ENCODE data around the gene TK2.
"Not testable (repeated sequence)": the region's sequence is repeated elsewhere in the genome, so short reads cannot be mapped to it uniquely, and the experiment has no call there.

TK2 gene

DNA sequence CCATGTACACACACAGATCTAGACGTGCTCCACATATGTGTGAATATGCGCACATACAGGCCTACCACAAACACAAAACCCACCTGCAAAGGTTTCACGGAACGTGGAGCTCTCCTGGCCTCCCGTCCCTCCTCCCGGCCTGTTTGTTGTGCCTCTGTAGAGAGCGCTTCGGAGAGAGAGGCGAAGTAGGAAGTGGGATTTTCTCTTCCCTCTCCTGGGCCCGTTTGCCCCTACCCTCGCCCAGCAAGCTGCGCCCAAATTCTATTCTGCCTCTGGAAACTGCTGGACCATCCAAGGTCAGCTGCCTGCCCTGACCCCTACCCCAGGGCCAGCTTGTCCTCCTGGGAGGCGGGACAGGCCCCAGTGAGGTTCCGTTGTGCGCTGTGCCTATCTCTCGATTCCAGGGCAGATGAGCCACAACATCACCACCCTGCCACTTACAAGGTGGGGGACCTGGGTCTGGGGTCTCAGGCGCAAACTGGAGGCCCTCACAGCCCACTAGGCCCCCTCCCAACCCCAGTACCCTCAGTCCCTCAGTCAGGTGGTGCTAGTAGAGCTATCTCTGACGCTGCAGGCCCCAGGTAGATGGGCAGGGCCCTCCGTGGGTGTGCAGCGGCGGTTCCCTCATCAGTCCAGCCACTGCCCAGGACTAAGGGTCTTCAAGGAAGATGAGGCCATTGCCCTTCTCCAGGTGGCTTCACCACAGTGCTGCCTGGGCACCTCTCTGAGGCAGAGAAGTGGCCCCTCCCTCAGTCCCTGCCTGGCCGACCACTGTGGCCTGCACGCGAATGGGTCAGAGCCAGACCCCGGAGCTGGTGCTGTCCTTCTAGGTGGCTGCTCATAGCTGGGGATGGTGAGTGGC is 68.6 kb downstream of the TK2 start:
- FAIRE-seq = no peak

DNA sequence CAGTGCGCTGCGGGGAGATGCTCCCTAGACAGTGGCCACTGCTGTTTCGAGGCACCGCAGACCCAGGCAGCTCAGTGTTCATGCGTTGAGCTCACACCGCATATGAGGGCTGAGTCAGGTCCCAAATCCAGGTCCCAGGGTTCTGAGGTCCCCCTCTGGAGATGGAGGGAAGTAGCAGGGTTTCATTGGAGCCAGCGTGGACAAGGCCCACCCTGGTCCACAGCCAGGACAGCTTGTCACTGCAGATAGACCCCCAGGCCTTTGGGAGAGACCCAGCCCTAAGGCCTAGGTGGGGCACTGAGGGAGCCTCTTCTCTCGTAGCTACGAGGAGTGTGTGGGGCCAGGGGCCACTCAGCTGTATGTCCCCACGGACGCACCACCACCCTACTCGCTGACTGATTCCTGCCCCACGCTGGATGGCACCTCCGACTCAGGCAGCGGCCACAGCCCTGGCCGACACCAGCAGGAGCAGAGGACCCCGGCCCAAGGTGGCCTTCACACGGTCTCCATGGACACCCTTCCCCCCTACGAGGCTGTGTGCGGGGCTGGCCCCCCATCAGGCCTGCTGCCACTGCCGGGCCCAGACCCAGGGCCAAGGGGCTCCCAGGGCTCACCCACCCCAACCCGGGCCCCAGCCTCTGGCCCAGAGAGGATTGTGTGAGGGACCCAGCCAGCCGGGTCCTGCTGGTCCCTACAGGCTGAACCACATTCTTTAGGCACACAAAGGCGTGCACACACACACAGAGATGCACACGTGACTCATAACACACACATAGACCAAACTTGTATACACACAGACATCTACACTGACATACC is 69.4 kb downstream of the TK2 start:
- no peak for FAIRE-seq

- FAIRE-seq = no peak
Observed at GRCh38 chr16:66479661-66480264, 70.2 kb downstream of the TK2 start.

GRCh38 chr16:66478733-66479511 is 71.0 kb downstream of the TK2 start:
- no peak for FAIRE-seq

DNA sequence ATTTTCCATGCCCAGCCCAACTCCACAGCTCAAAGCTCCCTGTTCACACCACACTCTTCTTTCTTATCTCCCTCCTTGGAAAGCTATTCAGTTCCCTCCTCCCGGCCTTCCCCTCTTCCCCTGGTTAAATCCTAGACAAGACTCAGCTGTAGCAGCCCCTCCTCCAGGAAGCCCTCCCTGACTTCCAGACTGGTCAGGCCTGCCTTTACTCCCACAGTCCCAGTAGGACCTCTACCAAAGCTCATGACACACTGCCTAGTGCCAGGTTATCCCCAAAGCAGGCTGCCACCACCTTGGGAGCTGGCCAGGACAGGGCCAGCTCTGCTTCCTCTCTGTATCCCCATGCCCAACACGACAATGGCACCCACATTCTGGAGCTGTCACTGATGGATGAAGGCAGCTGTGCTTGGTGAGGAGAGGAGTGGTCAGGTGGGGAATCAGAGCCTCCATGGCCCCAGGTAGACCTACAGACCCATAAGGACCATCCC is 72.8 kb downstream of the TK2 start:
- no peak for FAIRE-seq

DNA sequence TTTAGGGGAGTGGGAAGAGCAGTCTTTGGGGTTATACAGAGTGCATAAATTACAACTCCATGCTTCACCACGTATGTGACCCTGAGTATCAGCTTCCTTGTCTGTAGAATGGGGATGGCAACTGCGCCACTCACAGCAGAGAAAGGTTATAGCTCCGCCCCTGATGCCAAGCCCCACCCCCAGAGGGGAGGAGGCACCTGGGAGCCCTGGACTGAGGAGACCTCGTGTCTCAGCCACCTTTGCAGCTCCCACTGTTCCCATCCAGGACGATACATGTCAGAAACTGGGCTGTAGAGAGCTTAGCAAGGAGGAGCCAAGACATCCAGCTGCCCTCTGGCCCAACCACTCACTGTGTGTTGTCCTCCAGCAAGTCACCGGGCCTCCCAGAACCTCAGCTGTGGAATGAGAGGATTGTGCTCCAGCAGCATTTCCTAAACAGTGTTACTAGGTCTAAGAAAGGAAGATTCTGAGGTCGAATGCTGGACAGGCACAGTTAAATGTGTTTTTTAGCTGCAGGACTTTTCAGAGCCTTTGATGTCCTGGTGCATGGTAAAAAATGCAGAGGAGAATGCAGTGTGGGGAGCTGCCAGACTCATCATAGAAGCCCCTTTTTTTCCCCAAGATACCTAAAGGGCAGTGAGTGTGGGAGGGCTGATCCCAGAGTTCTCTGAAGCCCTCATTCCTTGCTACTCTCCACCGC is 73.4 kb downstream of the TK2 start:
- FAIRE-seq = no peak

DNA sequence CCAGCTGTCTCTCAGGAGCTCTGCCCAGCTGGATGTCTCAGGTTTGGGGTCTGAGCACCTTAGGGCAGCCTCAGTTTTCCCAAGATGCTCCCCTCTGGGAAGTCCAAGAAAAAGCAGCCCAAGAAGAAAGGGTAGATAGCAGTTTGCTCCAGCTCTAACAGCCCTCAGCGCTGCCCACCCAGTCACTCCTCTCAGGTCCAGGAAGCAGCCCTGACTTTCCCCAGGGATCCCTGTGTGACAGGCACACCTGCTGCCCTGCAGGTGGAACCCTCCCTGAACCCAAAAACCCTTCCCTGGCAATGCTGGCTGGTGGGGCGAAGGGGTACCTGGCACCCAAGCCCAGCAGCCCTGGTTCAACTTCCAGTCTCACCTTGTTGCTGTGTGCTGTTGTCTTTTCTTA is 74.7 kb downstream of the TK2 start:
- no peak for FAIRE-seq

DNA sequence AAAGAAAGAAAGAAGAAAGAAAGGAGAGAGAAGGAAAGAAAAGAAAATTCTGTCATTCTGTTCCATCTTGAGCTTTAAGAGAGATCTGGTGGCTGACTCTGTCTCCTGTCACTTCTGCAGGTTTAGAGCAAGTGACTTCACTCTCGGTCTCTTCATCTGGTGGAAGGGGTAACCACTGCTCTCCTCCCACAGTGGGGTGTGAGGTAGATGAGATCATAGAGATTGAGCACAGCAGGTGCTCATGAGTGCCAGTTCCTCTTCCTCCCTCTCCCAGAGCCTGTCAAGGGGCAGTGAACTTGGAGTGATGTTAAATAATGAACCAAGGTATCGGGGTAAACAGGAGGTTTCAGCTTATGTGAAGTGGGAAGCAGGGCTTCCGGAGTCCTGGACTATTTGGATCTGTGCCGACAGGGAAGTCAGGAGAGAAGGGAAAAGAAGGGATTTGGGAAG is 75.1 kb downstream of the TK2 start:
- FAIRE-seq = no peak

DNA sequence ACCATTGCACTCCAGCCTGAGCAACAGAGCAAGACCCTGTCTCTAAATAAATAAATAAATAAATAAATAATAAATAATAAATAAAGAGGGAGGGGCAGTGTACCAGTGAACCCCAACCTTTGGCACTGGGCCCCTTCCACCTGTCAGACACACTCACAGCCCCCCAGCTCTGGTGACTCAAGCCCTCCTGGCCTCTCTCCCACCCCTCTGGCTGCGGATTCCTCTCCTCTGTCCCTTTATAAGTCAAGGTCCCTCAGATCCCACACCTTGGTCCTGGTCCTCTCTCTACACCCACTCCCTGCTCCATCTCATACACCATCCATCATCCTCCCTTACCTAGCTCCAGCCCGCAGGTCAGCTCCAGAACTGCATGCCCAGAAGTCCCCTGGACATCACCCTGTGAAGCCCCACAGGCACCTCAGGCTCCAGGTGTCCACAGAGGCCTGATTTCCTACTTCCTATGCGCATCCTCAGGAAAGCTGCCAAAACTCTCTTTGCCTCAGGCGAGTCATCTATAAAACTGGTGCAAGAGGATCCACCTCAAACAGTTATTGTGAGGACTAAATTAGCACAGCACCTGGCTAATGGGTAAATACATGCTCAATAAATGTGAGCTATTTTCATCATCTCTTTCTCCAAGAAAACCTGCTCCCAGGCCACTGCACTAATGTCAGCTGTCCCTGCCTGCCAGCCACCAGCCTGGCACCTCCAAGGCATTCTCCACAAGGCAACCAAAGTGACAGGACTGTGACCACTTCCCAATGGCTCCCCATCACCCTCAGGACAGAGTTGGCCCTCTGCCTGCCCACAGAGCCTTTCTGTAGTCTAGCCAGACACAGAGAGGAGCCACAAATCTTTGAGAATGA is 76.0 kb downstream of the TK2 start:
- no peak for FAIRE-seq

- no peak for FAIRE-seq
Observed at GRCh38 chr16:66473051-66473571, 76.8 kb downstream of the TK2 start.

GRCh38 chr16:66471716-66472393 is 78.1 kb downstream of the TK2 start:
- FAIRE-seq = no peak

GRCh38 chr16:66471264-66471663 is 78.7 kb downstream of the TK2 start:
- FAIRE-seq = no peak

GRCh38 chr16:66470556-66470955 is 79.4 kb downstream of the TK2 start:
- FAIRE-seq = no peak

DNA sequence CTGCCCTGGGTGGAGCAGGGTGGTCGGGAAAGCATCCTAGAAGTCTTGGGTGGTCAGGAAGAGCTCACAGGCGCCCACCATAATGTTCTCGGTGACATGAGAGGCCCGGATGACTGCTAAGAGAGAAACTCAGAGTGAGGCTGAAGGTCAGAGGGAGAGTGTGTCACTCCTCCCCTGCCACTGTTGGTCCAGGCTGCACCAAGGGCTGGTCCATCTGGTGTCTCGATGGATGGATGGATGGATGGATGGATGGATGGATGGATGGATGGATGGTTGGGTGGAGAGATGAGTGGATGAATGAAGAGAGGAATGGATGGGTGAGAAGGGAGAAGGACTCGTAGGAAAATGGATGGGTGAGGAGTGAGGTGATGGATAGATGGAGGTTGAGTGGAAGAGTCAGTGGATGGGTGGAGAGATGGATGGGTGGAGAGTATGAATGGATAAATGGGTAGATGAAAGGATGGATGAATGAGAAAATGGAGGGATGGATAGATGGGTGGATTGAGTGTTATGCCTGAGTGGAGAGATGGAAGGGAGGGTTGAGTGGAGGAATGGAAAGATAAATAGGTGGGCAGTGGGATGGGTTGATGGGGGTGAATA is 79.9 kb downstream of the TK2 start:
- FAIRE-seq = no peak

DNA sequence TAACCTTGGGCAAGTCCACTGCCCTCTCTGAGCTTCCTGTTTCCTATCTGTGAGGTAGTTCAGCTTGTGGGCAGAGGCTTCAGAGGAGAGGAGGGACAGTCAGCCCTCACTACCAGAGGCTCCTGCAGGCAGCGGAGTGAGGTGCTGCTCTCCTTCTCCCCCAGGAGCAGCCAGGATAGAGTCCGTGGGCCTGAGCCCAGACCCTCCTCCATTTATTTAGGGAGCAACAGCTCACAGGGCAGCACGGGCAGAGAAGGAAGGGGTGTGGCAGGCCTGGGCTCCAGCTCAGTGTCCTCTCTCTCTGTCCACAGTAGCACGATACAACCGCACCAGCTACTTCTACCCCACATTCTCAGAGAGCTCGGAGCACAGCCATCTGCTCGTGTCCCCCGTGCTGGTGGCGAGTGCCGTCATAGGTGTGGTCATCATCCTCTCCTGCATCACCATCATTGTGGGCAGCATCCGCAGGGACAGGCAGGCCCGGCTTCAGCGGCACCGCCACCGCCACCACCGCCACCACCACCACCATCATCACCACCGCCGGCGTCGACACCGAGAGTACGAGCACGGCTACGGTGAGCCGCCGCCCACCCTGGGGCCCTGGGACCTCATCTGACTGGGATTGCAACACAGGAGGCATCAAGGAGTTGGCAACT is 80.5 kb downstream of the TK2 start:
- no peak for FAIRE-seq

GRCh38 chr16:66468321-66468965 is 81.5 kb downstream of the TK2 start:
- FAIRE-seq = no peak

GRCh38 chr16:66467611-66468010 is 82.3 kb downstream of the TK2 start:
- no peak for FAIRE-seq

- not testable (repeated sequence) for FAIRE-seq
Observed at GRCh38 chr16:66466636-66467035, 83.3 kb downstream of the TK2 start.
